Peyer's patch (tissue), 4 donors: ENCODE measurements around the gene FCMR. TPM values are rescaled to one million over a fixed set of nuclear protein-coding genes. Genes with fewer than 3 reads are reported as not detected.
"Not testable (repeated sequence)": the region's sequence is repeated elsewhere in the genome, so short reads cannot be mapped to it uniquely, and the experiment has no call there.

ENCODE experiments used
- DNase-seq, 3 donors: peaks; one replicate each; pipeline ENCODE4 v3.0.0-alpha.2; 2017 to 2019
- H3K27ac ChIP-seq, 4 donors: fragments of 200-600 bp; sonication (generic); one replicate each; pipeline ENCODE4 v1.5.1; 2016 to 2019
- H3K27me3 ChIP-seq, 2 donors: fragments of 200-600 bp; sonication (generic); one replicate each; pipeline ENCODE4 v1.5.1; 2019
- H3K36me3 ChIP-seq, 3 donors: fragments of 200-600 bp; sonication (generic); one replicate each; pipeline ENCODE4 v1.5.1; 2016 to 2019
- H3K4me1 ChIP-seq, 4 donors: fragments of 200-600 bp; sonication (generic); one replicate each; pipeline ENCODE4 v1.5.1; 2016 to 2019
- H3K4me3 ChIP-seq, 4 donors: fragments of 200-600 bp; sonication (generic); 1 replicate in 3 of 4; 2 replicates in 1 of 4; pipeline ENCODE4 v1.5.1; 2016 to 2019; ENCODE audit warnings: mild to moderate bottlenecking in 1 of 4
- H3K9me3 ChIP-seq, 4 donors: fragments of 200-600 bp; sonication (generic); one replicate each; pipeline ENCODE4 v1.5.1; 2016 to 2019; ENCODE audit warnings: mild to moderate bottlenecking in 1 of 4
- CTCF ChIP-seq, 6 experiments: fragments of 450-650 bp in 4 of 6; fragments of 200-600 bp in 2 of 6; sonication (generic) in 1 of 6; IDR thresholded peaks; one replicate each; pipeline ENCODE4 v1.5.1; 2017 to 2019; ENCODE audit warnings: antibody characterized with exemption in 6 of 6, mild to moderate bottlenecking in 3 of 6, moderate library complexity in 1 of 6
- POLR2A ChIP-seq, 2 donors: fragments of 450-650 bp; IDR thresholded peaks; one replicate each; pipeline ENCODE4 v1.5.1; 2017; ENCODE audit warnings: antibody characterized with exemption in 2 of 2, mild to moderate bottlenecking in 2 of 2, moderate library complexity in 2 of 2
- total RNA-seq, 4 donors: library from RNA; depleted of rRNA; stranded (reverse); fragments of >200 nt; gene quantifications; one replicate each; pipeline ENCODE4 v1.1.0, GENCODE V29; 2016

The FCMR gene
- total RNA-seq, 4 donors from 2014 or later, result 7.4 to 248 (median 8.6) TPM

GRCh38 chr1:206860165-206860564 lies 61.6 kb downstream of the FCMR start:
- Histone ChIP-seq H3K4me3 (no peak overlapping the region), H3K27me3 (no peaks in the 10 kb centered on the region), H3K4me1 (no peaks in the 10 kb centered on the region), H3K36me3 (no peaks in the 10 kb centered on the region), H3K27ac (no peak overlapping the region), H3K9me3 (no peaks in the 10 kb centered on the region)
- TF ChIP-seq POLR2A (IDR thresholded peaks at IDR 0.05) (no peak), CTCF (IDR thresholded peaks at IDR 0.05) (no peak)
- no peak for DNase-seq

- Histone ChIP-seq H3K36me3 (no peaks in the 10 kb centered on the region), H3K4me1 (no peaks in the 10 kb centered on the region), H3K4me3 (no peak overlapping the region), H3K27me3 (no peaks in the 10 kb centered on the region), H3K27ac (no peak overlapping the region), H3K9me3 (no peaks in the 10 kb centered on the region)
- TF ChIP-seq CTCF (IDR thresholded peaks at IDR 0.05), result no peak
- no peak for TF ChIP-seq POLR2A (IDR thresholded peaks at IDR 0.05)
- DNase-seq, result no peak
Measured at GRCh38 chr1:206859082-206859521, 62.6 kb downstream of the FCMR start.

DNA sequence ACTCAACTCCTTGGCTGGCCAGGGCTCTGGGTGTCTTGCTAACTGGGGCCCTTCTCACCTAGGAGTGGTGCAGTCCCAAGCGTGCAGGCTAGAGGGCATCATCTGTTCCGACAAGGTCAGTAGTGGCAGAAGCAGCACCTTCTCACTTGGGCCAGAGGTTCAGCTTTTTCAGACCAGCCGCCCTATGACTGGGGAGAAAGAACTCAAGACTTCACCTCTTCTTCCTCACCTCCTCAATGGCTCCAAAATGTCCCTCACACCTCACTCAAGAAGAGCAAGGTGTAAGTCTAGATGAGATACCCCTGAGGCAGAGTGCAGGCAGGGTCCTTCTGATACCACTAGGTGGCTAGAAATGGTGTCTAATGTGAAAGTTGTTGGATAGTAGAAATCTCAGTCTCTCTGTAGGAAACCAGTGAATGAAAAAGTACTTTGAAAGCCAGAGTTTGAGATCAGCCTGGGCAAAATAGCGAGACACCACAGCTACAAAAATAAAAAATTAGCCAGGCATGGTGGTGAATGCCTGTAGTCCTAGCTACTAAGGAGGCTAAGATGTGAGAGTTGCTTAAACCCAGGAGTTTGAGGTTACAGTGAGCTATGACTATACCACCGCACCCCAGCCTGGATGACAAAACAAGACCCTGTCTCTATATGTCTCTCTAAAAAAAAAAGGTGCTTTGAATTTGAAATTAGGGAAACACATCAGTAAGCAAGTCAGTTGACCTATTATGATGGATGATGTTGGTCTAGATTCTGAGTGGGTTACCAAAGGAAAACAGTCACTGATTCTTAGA lies 64.9 kb downstream of the FCMR start:
- DNase-seq, result no peak
- no peak overlapping the region for H3K27ac ChIP-seq
- TF ChIP-seq POLR2A (IDR thresholded peaks at IDR 0.05), result no peak
- peak in 3 of 6 experiments; percentile 26 to 32 (median 31) for TF ChIP-seq CTCF (IDR thresholded peaks at IDR 0.05)
- H3K4me1 ChIP-seq, result no peaks in the 10 kb centered on the region
- no peaks in the 10 kb centered on the region for H3K9me3 ChIP-seq
- no peaks in the 10 kb centered on the region for H3K36me3 ChIP-seq
- H3K27me3 ChIP-seq, result no peaks in the 10 kb centered on the region
- no peak overlapping the region for H3K4me3 ChIP-seq

GRCh38 chr1:206855859-206856258 lies 65.9 kb downstream of the FCMR start:
- Histone ChIP-seq H3K36me3 (no peaks in the 10 kb centered on the region), H3K9me3 (no peaks in the 10 kb centered on the region), H3K27me3 (no peaks in the 10 kb centered on the region), H3K4me3 (no peak overlapping the region), H3K4me1 (no peaks in the 10 kb centered on the region), H3K27ac (no peak overlapping the region)
- no peak for DNase-seq
- TF ChIP-seq CTCF (IDR thresholded peaks at IDR 0.05) (no peak), POLR2A (IDR thresholded peaks at IDR 0.05) (no peak)

GRCh38 chr1:206854401-206855129 lies 67.2 kb downstream of the FCMR start:
- Histone ChIP-seq H3K36me3 (no peaks in the 10 kb centered on the region), H3K4me1 (no peaks in the 10 kb centered on the region), H3K9me3 (no peaks in the 10 kb centered on the region), H3K4me3 (no peak overlapping the region), H3K27me3 (no peaks in the 10 kb centered on the region), H3K27ac (no peak overlapping the region)
- TF ChIP-seq CTCF (IDR thresholded peaks at IDR 0.05) (no peak), POLR2A (IDR thresholded peaks at IDR 0.05) (no peak)
- no peak for DNase-seq

- H3K27ac ChIP-seq, H3K4me1 ChIP-seq, H3K9me3 ChIP-seq, H3K36me3 ChIP-seq, H3K27me3 ChIP-seq, DNase-seq, H3K4me3 ChIP-seq: not testable (repeated sequence)
Measured at GRCh38 chr1:206853696-206854095, 68.0 kb downstream of the FCMR start.
